HepG2 (cell line): Measurements from ENCODE around the gene PPP2R5C. TPM values are rescaled to one million over a fixed set of nuclear protein-coding genes. Genes with fewer than 3 reads are reported as not detected.

Source experiments
- CEBPG ChIP-seq: IDR thresholded peaks from 2 replicates; pipeline ENCODE4 v1.6.1; 2016
- KAT2B ChIP-seq: fragments of 150-350 bp; IDR thresholded peaks from 2 replicates; pipeline ENCODE4 v1.6.1; 2014; ENCODE audit warnings: low read depth, low read length, borderline replicate concordance
- NR2F6 ChIP-seq, 2 experiments: IDR thresholded peaks; 2 replicates each; pipeline ENCODE4 v1.6.1; 2016; ENCODE audit warnings: antibody characterized with exemption in 1 of 2, mild to moderate bottlenecking in 1 of 2
- SNRNP70 ChIP-seq: fragments of 200-400 bp; formaldehyde crosslinking; IDR thresholded peaks from 2 replicates; pipeline ENCODE4 v1.6.1; 2017; ENCODE audit warnings: mild to moderate bottlenecking, low read depth, low read length, moderate library complexity
- SP140L ChIP-seq: sonication (generic); formaldehyde crosslinking; IDR thresholded peaks from 2 replicates; pipeline ENCODE4 v1.4.0; 2020; ENCODE audit warnings: missing genetic modification reagents, borderline replicate concordance
- TCF7L2 ChIP-seq: IDR thresholded peaks from 2 replicates; pipeline ENCODE4 v1.6.1; 2011; ENCODE audit warnings: mild to moderate bottlenecking, low read depth, low read length, moderate library complexity
- XBP1 ChIP-seq: sonication (generic); formaldehyde crosslinking; IDR thresholded peaks from 2 replicates; pipeline ENCODE4 v1.5.0; 2020; ENCODE audit warnings: missing genetic modification reagents
- ZBTB3 ChIP-seq: sonication (generic); formaldehyde crosslinking; IDR thresholded peaks from 2 replicates; pipeline ENCODE4 v1.4.0; 2020; ENCODE audit warnings: low read depth, mild to moderate bottlenecking, moderate library complexity, missing genetic modification reagents, borderline replicate concordance
- ZFY ChIP-seq: sonication (generic); formaldehyde crosslinking; IDR thresholded peaks from 2 replicates; pipeline ENCODE4 v1.4.0; 2020; ENCODE audit warnings: missing genetic modification reagents
- ZNF143 ChIP-seq: sonication (generic); formaldehyde crosslinking; IDR thresholded peaks from 2 replicates; pipeline ENCODE4 v1.4.0; 2020; ENCODE audit warnings: missing genetic modification reagents
- ZNF329 ChIP-seq: sonication (generic); formaldehyde crosslinking; IDR thresholded peaks from 2 replicates; pipeline ENCODE4 v1.9.0; 2021; ENCODE audit warnings: low read depth, mild to moderate bottlenecking, missing genetic modification reagents
- ZNF747 ChIP-seq: sonication (generic); formaldehyde crosslinking; IDR thresholded peaks from 2 replicates; pipeline ENCODE4 v1.8.1; 2023; ENCODE audit warnings: missing genetic modification reagents, mild to moderate bottlenecking, borderline replicate concordance
- ZZZ3 ChIP-seq: sonication (generic); formaldehyde crosslinking; IDR thresholded peaks from 2 replicates; pipeline ENCODE4 v1.4.0; 2020; ENCODE audit warnings: missing genetic modification reagents, mild to moderate bottlenecking, borderline replicate concordance
- polyA plus RNA-seq, 8 experiments: library from polyadenylated mRNA; depleted of rRNA in 3 of 8; stranded (reverse) in 7 of 8; unstranded in 1 of 8; fragments of >200 nt; fragmentation: Illumina TruSeq in 4 of 8; extraction: Trizol in 4 of 8; gene quantifications; 2 replicates each; pipeline versions ENCODE4 v1.2.1 to v1.2.3, GENCODE V29; 2011 to 2016; ENCODE audit warnings: low read depth in 4 of 8, missing spikeins in 1 of 8, mixed read lengths in 1 of 8; ENCODE audit not compliant: insufficient read depth in 1 of 8
- total RNA-seq, 5 experiments: library from RNA; depleted of rRNA; stranded (reverse); fragments of >200 nt; fragmentation: Illumina TruSeq; extraction: Trizol; gene quantifications; 2 replicates each; pipeline ENCODE4 v1.2.3, GENCODE V29; 2016; ENCODE audit warnings: low read depth in 1 of 5
- TF ChIP-seq, protein P1 (sequence below): sonication (generic); formaldehyde crosslinking; IDR thresholded peaks from 2 replicates; pipeline ENCODE4 v1.4.0; 2020; ENCODE audit warnings: mild to moderate bottlenecking, missing genetic modification reagents
- TF ChIP-seq, protein P2 (sequence below): sonication (generic); formaldehyde crosslinking; IDR thresholded peaks from 2 replicates; pipeline ENCODE4 v1.4.0; 2020; ENCODE audit warnings: mild to moderate bottlenecking, missing genetic modification reagents
- TF ChIP-seq, protein P3 (sequence below): sonication (generic); formaldehyde crosslinking; IDR thresholded peaks from 2 replicates; pipeline ENCODE4 v1.8.1; 2023; ENCODE audit warnings: mild to moderate bottlenecking, missing genetic modification reagents
- TF ChIP-seq, protein P4 (sequence below), 2 experiments: IDR thresholded peaks; 2 replicates each; pipeline ENCODE4 v1.6.1; 2011 to 2012; ENCODE audit warnings: low read length in 2 of 2, borderline replicate concordance in 1 of 2, low read depth in 1 of 2, mild to moderate bottlenecking in 1 of 2, moderate library complexity in 1 of 2
- TF ChIP-seq, protein P5 (sequence below): sonication (generic); formaldehyde crosslinking; IDR thresholded peaks from 2 replicates; pipeline ENCODE4 v1.5.1; 2020; ENCODE audit warnings: missing genetic modification reagents, mild to moderate bottlenecking, borderline replicate concordance

PPP2R5C gene
- total and polyA plus RNA-seq, 2 of the 13 experiments (the other 11 are each of a cell fraction or from before 2014, with no cell fraction given): 74.3 to 78.5 TPM

DNA sequence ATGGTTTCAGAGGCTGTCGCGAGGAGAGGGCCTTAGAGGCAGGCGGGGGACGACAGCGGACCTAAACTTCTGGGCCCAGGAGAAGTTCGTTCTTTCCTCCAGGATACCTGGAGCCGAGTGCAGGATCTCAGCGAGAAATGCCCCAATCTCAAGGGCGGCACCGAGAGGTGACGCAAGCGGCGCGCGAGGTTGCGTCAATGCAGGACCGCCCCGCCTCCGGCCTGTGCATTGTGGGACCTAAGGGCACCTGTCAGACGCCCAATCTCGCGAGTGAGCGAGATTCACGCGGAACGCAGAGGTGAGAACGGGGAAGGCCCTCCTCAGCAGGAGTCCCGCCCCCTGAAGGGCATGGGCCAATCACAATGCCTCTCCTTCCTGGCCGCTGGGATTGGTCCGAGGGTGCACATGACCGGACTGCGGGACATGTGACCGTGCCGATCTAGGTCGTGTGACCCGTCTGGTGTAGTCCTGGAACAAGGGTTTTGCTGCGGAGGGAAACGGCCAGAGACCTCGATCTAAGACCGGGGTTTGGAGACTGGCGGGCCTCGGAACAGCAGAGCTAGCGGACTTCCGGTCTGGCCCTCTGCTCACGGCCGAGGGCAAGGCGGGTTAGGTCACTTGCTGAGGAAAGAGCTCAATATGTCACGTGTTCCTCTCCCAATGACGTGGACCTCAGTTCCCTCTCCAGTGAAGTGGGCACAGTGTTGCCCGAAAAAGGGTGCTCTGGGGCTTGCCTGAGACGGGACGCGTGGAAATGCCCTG, 186.6 kb downstream of the PPP2R5C start (continued):
- TF ChIP-seq, protein P1, sequence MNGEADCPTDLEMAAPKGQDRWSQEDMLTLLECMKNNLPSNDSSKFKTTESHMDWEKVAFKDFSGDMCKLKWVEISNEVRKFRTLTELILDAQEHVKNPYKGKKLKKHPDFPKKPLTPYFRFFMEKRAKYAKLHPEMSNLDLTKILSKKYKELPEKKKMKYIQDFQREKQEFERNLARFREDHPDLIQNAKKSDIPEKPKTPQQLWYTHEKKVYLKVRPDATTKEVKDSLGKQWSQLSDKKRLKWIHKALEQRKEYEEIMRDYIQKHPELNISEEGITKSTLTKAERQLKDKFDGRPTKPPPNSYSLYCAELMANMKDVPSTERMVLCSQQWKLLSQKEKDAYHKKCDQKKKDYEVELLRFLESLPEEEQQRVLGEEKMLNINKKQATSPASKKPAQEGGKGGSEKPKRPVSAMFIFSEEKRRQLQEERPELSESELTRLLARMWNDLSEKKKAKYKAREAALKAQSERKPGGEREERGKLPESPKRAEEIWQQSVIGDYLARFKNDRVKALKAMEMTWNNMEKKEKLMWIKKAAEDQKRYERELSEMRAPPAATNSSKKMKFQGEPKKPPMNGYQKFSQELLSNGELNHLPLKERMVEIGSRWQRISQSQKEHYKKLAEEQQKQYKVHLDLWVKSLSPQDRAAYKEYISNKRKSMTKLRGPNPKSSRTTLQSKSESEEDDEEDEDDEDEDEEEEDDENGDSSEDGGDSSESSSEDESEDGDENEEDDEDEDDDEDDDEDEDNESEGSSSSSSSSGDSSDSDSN: peak; percentile 72
- no peak; the same call in 1 of the 2 replicates for TF ChIP-seq XBP1 (CRISPR knock-in tag)
- TF ChIP-seq CEBPG (CRISPR knock-in tag): peak; percentile 100
- TF ChIP-seq ZFY (CRISPR knock-in tag): peak; percentile 89
- TF ChIP-seq, protein P2, sequence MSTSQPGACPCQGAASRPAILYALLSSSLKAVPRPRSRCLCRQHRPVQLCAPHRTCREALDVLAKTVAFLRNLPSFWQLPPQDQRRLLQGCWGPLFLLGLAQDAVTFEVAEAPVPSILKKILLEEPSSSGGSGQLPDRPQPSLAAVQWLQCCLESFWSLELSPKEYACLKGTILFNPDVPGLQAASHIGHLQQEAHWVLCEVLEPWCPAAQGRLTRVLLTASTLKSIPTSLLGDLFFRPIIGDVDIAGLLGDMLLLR (CRISPR knock-in tag): peak; percentile 7; the same call in 1 of the 2 replicates
- no peak; the same call in 1 of the 2 replicates for TF ChIP-seq ZBTB3 (CRISPR knock-in tag)
- no peak for TF ChIP-seq SNRNP70
- no peak for TF ChIP-seq SP140L (CRISPR knock-in tag)
- TF ChIP-seq NR2F6 (IDR thresholded peaks at IDR 0.05): no peak; the same call in 1 of the 2 replicates
- no peak; the same call in 1 of the 2 replicates for TF ChIP-seq NR2F6 (CRISPR knock-in tag; IDR thresholded peaks at IDR 0.05)
- TF ChIP-seq, protein P3, sequence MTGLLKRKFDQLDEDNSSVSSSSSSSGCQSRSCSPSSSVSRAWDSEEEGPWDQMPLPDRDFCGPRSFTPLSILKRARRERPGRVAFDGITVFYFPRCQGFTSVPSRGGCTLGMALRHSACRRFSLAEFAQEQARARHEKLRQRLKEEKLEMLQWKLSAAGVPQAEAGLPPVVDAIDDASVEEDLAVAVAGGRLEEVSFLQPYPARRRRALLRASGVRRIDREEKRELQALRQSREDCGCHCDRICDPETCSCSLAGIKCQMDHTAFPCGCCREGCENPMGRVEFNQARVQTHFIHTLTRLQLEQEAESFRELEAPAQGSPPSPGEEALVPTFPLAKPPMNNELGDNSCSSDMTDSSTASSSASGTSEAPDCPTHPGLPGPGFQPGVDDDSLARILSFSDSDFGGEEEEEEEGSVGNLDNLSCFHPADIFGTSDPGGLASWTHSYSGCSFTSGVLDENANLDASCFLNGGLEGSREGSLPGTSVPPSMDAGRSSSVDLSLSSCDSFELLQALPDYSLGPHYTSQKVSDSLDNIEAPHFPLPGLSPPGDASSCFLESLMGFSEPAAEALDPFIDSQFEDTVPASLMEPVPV (CRISPR knock-in tag): peak; percentile 29; the same call in 1 of the 2 replicates
- TF ChIP-seq KAT2B: no peak
- TF ChIP-seq ZNF747: peak; percentile 68; the same call in 1 of the 2 replicates
- TF ChIP-seq ZNF143: peak; percentile 93
- TF ChIP-seq, protein P4, sequence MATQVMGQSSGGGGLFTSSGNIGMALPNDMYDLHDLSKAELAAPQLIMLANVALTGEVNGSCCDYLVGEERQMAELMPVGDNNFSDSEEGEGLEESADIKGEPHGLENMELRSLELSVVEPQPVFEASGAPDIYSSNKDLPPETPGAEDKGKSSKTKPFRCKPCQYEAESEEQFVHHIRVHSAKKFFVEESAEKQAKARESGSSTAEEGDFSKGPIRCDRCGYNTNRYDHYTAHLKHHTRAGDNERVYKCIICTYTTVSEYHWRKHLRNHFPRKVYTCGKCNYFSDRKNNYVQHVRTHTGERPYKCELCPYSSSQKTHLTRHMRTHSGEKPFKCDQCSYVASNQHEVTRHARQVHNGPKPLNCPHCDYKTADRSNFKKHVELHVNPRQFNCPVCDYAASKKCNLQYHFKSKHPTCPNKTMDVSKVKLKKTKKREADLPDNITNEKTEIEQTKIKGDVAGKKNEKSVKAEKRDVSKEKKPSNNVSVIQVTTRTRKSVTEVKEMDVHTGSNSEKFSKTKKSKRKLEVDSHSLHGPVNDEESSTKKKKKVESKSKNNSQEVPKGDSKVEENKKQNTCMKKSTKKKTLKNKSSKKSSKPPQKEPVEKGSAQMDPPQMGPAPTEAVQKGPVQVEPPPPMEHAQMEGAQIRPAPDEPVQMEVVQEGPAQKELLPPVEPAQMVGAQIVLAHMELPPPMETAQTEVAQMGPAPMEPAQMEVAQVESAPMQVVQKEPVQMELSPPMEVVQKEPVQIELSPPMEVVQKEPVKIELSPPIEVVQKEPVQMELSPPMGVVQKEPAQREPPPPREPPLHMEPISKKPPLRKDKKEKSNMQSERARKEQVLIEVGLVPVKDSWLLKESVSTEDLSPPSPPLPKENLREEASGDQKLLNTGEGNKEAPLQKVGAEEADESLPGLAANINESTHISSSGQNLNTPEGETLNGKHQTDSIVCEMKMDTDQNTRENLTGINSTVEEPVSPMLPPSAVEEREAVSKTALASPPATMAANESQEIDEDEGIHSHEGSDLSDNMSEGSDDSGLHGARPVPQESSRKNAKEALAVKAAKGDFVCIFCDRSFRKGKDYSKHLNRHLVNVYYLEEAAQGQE (IDR thresholded peaks at IDR 0.05; ENCODE audit: borderline replicate concordance in 1 of 2, low read depth in 1 of 2, low read length in 2 of 2): 0 out of 4 replicates have a peak, but pooled peaks of 1 of the 2 experiments have one; percentile 59
- TF ChIP-seq, protein P5, sequence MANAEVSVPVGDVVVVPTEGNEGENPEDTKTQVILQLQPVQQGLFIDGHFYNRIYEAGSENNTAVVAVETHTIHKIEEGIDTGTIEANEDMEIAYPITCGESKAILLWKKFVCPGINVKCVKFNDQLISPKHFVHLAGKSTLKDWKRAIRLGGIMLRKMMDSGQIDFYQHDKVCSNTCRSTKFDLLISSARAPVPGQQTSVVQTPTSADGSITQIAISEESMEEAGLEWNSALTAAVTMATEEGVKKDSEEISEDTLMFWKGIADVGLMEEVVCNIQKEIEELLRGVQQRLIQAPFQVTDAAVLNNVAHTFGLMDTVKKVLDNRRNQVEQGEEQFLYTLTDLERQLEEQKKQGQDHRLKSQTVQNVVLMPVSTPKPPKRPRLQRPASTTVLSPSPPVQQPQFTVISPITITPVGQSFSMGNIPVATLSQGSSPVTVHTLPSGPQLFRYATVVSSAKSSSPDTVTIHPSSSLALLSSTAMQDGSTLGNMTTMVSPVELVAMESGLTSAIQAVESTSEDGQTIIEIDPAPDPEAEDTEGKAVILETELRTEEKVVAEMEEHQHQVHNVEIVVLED (CRISPR knock-in tag): peak; percentile 89
- peak; percentile 78; the same call in 1 of the 2 replicates for TF ChIP-seq ZNF329 (CRISPR knock-in tag)
- no peak for TF ChIP-seq TCF7L2
- peak; percentile 91; the same call in 1 of the 2 replicates for TF ChIP-seq ZZZ3
